HG03457 (cell line): ENCODE data around the gene TSPAN12.
"Not testable (repeated sequence)": the region's sequence is repeated elsewhere in the genome, so short reads cannot be mapped to it uniquely, and the experiment has no call there.

Source experiments
- ATAC-seq: cut with Tn5 transposase; IDR thresholded peaks from one replicate; pipeline ENCODE4 v1.9.1; 2021; ENCODE audit warnings: moderate number of reproducible peaks; ENCODE audit not compliant: unreplicated experiment

Gene TSPAN12

GRCh38 chr7:120806669-120807068, 51.3 kb downstream of the TSPAN12 start:
- ATAC-seq = peak; percentile 61

GRCh38 chr7:120805636-120806388, 52.1 kb downstream of the TSPAN12 start:
- ATAC-seq = peak; percentile 41

- no peak for ATAC-seq
These were observed 55.2 kb downstream of the TSPAN12 start for GRCh38 chr7:120802751-120803150.

- ATAC-seq = no peak
These were observed 58.0 kb downstream of the TSPAN12 start for GRCh38 chr7:120799813-120800475.

GRCh38 chr7:120799147-120799546, 58.8 kb downstream of the TSPAN12 start:
- no peak for ATAC-seq

GRCh38 chr7:120797026-120797645, 60.8 kb downstream of the TSPAN12 start:
- no peak for ATAC-seq

- no peak for ATAC-seq
These were observed 63.7 kb downstream of the TSPAN12 start for GRCh38 chr7:120794106-120794729.

GRCh38 chr7:120793213-120793936, 64.6 kb downstream of the TSPAN12 start:
- no peak for ATAC-seq

- no peak for ATAC-seq
These were observed 65.1 kb downstream of the TSPAN12 start for GRCh38 chr7:120792861-120793130.

GRCh38 chr7:120792091-120792860, 65.7 kb downstream of the TSPAN12 start:
- ATAC-seq = peak; percentile 98

GRCh38 chr7:120785095-120785494, 72.8 kb downstream of the TSPAN12 start:
- ATAC-seq = no peak

GRCh38 chr7:120783721-120784120, 74.2 kb downstream of the TSPAN12 start:
- no peak for ATAC-seq

GRCh38 chr7:120783273-120783672, 74.7 kb downstream of the TSPAN12 start:
- no peak for ATAC-seq

GRCh38 chr7:120781924-120782323, 76.0 kb downstream of the TSPAN12 start:
- not testable (repeated sequence) for ATAC-seq

- ATAC-seq = no peak
These were observed 77.0 kb downstream of the TSPAN12 start for GRCh38 chr7:120780938-120781337.

GRCh38 chr7:120780451-120780850, 77.5 kb downstream of the TSPAN12 start:
- not testable (repeated sequence) for ATAC-seq

GRCh38 chr7:120779078-120779477, 78.9 kb downstream of the TSPAN12 start:
- not testable (repeated sequence) for ATAC-seq

GRCh38 chr7:120775755-120776154, 82.2 kb downstream of the TSPAN12 start:
- ATAC-seq = no peak

- no peak for ATAC-seq
These were observed 83.5 kb downstream of the TSPAN12 start for GRCh38 chr7:120774481-120774880.

- ATAC-seq = no peak
These were observed 87.7 kb downstream of the TSPAN12 start for GRCh38 chr7:120770206-120770605.
